GM19372 (cell line): Measurements from ENCODE around the gene SNRPB2.

Experiments used
- ATAC-seq: cut with Tn5 transposase; IDR thresholded peaks from one replicate; pipeline ENCODE4 v1.9.1; 2021; ENCODE audit warnings: mild to moderate bottlenecking, low read depth, moderate library complexity; ENCODE audit not compliant: unreplicated experiment

SNRPB2 gene

DNA sequence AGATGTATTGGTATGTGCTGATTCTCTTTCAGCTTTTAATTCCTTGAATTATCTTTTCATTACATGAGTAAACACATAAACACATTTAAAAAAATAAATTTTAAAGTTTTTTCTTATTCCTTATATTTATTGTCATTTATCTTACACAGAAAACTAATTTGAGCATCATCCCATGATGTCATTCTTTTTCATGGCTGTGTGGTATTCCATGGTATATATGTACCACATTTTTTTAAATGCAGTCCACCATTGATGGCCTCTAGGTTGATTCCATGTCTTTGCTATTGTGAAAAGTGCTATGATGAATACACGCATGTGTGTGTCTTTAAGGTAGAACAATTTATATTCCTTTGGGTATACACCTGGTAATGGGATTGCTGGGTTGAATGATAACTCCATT is 51.7 kb downstream of the SNRPB2 start:
- ATAC-seq, result no peak

GRCh38 chr20:16785226-16785625 is 55.4 kb downstream of the SNRPB2 start:
- ATAC-seq, result no peak
